DMS53 treated with DMSO at 0.1 percent for 48 hours (cell line): ENCODE measurements around the gene GAB3.
"Not testable (repeated sequence)": the region's sequence is repeated elsewhere in the genome, so short reads cannot be mapped to it uniquely, and the experiment has no call there.

ENCODE experiments used
- DNase-seq: peaks from one replicate; lab custom pipeline; 2025; ENCODE audit not compliant: unreplicated experiment; lab: John Stamatoyannopoulos, UW

The GAB3 gene

DNA sequence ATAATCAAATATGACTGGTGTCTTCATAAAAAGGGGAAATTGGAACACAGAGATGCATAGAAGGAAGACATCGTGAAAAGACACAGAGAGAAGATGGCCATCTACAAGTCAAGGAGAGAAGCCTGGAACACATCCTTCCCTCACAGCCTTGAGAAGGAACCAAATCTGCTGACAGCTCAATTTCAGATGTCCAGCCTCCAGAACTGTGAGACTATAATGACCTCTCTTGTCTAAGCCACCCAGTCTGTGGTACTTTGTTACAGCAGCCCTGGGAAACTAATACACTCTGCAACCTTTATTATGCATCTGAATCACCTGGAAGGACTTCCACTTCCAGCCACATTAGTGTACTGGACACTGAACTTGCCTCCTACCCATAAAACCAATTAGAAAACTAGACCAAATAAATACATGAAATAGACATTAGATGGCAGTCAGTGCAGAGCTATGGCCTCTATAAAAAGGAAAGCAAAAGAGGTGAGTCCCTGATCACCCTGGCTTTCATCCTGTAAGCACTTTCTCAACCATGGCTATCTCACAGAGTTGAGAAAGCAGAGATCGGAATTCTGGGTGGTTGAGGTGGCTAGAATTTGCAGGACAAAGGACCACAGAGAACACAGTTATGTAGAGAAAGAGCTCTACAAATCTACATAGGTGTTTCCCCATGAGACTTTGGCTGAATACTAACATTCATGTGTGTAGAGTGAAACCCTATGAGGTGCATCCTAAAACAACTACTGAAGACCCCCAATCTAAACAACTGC is 25.7 kb downstream of the GAB3 start:
- DNase-seq: no peak

DNA sequence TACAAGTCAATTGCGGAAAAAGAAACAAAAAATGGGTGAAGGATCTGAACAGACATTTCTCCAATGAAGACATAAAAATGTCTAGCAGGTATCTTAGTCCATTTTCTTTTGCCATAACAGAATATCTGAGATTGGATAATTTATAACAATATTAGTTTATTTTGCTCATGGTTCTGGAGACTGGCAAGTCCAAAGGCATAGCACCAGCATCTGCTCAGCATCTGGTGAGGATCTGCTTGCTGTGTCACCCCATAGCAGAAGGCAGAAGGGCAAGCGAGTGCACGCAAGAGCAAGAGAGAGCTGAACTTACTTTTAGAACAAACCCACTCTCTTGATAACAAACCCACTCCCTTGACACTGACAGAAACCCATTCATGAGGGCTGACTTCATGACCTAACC is 29.7 kb downstream of the GAB3 start:
- no peak for DNase-seq

DNA sequence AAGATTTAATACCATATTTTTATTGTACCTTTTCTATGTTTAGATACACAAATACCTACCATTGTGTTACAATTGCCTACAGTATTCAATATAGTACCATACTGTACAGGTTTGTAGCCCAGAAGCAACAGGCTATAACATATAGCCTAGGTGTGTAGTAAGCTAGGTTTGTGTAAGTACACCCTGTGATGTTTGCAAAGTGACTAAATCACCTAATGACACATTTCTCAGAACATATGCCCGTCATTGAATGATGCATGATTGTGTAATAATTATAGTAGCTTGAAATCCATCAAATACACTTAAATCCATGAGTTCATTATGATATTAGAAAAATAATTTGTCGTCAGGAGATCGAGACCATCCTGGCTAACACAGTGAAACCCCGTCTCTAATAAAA is 30.8 kb downstream of the GAB3 start:
- no peak for DNase-seq

DNA sequence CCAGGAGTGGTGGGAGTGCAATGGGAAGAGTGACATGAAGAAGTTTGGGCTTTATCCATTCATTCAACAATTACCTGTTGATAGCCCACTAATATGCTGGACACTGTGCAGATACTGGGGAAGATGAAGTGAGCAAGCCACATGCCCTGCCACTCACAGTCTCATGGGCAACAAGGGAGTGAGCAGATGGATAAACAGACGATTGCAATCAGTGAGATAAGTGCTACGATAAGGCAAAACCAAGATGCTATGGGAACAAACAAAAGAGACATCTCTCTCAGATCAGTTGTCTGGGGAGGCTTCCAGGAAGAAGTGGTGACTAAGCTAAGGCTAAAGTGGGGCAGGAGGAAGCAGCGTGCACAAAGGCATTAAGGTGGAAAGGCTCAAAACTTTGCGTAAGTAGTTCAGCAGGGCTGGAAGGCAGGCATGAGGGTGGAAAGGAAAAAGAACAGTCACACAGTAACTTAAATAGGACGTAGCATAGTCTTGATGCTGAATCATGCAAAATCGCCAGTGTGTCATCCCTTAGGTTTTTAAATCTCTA is 31.7 kb downstream of the GAB3 start:
- DNase-seq: no peak

DNA sequence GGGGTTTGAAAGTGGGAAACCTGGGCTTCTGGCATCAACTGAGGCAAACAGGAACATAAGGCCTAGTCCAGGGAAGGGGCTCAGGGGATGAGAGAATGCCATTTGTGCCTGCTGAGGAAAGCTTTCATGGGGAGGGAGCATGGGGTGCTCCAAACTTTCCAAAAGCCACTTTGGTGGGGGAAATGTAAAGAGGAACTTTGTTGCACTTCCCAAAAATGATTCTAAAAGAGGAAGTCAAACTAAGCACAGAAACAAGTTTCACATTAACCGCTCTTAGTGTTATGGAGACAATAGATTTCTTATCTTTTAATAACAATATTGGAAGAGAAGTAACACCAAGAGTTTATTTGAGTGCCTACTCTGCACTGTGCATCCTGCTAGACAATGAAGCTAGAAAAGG is 32.3 kb downstream of the GAB3 start:
- no peak for DNase-seq

DNA sequence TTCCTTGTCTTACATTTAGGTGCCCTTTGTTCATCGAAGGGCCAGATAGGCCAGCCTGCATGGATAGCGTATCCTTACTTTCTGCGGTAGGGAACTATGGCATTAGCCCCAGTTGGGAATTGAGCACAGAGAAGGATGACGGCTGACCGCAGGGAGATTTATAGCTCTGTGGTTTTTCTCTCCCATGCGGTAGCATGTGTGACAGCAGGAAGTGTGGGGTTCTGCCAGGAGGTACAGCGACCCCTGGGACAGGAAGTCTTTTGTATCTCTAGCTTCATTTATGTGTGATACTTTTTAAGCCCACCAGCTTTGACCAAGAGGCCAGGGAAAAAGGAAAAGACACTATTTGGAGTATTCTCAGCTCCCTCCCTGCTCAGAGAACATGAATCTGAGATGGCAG is 33.1 kb downstream of the GAB3 start:
- no peak for DNase-seq

DNA sequence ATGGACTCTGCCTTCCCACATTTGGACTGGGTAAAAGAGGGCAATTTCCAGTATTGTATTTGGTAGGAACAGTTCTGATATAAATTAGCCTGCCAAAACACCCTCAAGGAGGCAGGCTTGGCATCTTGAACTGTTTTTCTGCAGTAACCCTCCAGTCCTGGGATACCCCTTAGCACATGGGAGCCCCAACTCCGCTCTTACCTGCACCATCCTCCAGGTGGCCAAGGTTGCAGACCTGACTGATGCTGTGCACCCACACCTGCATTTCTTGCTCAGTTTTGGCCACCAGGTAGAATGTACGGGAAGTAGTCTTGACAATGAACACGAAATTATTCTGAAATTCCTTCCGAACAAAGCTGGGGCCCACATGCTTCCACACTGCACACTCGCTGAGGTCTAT is 35.1 kb downstream of the GAB3 start:
- DNase-seq: no peak

DNA sequence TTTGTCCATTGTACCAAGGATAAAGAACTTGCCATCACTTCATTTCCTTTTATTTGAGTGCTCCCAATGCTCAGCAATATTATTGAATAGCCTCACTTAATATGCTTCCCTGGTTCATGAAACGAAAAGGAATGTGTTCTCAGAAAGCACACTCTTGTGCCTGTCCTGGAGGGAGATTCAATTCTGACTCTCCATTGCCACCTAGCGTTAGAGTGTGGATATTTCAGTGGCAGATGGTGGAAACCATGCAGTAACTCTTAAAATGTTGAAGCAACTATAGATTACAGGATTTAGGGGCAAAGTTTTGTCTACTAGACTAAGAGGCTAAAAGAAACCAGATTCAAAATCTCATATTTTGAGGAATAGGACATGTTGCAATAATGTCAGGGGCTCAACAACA is 36.0 kb downstream of the GAB3 start:
- peak; percentile 41 for DNase-seq

DNA sequence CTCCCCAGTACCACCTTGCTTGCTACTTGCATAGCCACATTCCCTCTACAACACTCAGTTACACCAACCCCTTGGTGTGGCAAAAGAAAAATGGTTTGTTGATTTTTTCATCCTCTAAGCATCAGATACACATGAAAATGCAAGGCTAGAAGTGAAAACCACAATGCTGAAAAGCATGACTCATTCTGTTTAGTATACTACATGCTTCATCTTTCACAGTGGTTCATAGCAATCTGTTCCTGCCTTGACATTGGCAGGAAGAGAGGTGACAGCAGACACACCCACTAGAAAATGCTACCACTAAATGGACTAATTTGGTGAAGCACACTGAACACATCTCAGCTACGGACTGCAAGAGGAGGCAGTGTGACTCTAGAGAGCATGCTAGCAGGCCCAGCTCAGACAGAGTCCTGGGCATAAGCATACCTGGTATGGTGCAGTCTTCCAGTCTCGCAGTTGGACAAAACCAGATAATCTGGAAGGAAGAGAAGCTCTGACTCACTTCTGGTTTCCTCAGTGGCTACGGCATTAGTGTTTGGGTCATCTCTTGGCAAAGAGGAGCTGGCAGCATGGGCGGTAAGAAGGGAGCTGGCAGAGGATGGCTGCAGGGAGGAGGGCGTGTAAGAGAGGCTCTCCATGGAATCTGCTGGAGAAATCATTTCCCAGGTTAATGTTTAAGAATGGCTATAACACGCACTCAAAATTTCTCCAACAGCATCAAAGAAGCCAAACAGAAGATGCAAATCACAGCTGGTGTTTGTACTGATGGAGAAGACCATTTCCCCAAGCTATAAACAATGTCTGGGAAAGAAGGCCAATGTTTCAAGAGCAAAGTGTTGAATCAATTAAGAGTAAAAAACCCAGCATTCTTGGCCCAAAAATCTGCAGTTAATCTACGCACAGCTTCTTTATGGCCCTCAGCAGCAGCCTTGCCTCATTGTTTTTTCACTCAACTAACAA is 37.8 kb downstream of the GAB3 start:
- DNase-seq: no peak

DNA sequence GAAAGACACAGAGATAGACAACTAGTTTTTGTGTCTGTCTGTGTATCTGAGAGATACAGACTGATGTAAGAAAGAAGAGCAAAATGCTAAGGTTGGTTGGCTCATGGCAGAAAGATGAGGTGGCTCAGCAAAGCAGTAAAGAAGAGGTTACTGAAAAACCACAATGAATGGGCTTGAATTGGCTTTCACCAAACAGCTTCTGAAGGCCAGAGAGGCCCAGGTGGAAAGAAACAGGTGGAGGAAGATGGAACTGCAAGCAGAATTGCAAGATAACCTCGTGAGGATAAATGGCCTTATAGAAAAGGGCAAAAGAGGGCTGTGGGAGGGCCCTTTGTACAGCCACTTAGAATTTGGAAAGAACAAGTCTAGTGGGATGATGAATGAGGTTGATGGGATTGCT is 39.6 kb downstream of the GAB3 start:
- DNase-seq: no peak

DNA sequence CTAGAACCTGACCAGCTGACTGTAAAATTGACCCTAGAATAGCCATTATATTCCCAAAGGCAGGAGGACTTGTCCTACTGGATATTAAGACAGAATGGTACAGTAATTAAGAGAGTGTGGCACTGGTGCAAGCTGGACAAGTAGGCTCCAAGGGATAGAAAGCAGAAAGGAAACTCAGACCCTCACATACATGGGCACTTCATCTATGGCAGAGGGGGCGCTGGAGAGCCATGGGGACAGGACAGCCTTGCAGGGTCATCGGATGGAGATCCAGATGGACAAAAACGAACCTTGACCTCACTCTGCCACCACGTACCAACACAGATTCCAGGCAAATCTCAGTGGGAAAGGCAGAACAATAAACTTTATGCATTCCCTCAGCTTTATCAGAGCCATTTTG is 40.6 kb downstream of the GAB3 start:
- DNase-seq: no peak

DNA sequence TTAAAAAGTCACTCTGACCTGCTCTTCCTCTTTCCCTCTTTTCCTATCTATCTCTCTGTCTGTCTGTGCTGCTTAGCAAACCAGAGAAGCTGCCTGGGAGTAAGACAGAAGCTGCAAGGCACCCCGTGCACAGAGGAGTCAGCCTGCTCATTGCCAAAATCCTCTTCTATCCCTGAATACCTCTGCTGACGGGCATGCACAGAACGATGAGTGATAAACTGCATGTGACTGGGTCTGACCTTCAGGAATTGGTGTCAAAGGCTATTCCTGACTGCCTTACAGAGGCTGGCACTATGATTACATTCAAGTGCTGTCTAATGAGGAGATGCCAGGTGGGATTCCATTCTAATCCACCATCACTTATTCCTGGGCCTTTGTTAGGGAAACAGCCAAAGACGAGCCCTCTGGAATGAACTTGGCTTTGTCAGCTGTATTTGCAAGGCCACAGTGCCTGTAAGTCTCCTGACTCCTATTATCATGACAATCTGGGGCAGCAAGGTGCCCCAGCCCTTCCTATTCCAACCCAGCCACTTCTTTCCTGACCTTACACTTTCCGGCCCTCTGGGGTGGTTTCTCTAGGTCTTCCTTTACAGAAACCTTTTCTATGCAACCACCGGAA is 52.1 kb downstream of the GAB3 start:
- no peak for DNase-seq

DNA sequence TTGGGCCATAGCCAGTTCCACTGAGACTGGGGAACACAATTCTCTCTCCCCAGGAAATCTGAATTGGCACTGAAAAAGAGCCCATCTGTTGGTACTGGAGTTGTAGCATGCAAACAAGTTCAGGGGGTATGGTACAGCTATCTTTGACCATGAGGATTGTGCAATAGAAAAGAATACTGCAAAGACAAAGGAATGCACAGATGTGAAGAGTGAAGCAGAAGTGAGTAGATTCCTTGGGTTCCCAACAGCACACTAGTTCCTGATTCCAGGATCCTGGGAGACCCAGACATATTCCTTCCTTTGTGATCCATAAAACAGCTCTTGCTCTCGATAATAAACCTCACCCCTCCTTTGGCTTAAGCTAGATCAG is 54.2 kb downstream of the GAB3 start:
- no peak for DNase-seq

DNA sequence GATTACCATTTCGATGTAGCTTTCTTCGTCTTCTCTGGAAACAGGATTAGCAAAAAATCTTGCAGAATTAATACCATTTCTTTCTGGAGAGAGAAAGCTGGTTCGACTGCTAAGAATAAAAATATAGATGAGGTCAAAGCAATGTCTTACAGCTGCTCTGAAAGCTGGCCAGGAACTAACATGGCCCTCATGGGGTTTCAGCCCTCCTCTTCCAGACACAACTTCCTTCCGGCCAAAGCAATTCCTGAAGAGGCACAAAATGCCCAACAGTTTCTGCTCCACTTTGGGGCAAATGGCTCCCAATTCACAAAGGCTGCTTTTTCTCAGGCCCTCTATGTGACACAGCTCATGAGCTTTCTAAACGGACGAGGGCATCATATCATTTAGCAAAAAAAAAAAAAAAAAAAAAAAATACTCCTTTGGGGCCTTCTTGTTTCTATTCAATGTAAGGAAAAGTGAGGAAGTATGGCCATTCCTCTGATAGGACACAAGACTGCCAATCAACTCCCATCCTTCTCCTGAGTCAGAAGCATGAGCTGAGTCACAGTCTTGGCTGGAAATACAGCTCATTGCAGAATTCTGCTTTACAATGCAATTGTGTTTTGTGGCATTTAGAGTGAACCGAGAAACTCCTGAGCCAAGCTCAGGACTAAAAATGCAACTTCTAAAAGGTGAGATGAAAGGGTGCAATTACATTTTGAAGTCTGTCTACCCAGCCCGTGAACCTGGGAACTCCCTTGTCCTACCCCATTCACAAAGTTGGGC is 54.8 kb downstream of the GAB3 start:
- no peak for DNase-seq

DNA sequence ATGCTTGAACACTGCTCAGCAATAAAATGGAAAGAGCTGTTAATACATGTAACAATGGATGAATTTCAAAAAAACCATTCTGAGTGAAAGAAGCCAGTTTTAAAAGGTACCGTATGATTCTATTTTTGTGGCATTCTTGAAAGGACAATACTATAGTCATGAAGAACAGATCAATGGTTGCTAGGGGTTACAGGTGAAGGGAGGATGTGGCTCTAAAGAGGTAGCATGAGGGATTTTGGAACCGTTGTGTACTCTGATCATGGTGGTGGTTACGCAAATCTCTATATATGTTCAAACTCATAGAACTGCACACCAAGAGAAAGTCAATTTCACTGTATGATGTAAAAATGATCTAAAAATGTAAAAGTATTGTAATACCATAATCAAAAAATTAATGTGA is 57.5 kb downstream of the GAB3 start:
- DNase-seq: no peak

DNA sequence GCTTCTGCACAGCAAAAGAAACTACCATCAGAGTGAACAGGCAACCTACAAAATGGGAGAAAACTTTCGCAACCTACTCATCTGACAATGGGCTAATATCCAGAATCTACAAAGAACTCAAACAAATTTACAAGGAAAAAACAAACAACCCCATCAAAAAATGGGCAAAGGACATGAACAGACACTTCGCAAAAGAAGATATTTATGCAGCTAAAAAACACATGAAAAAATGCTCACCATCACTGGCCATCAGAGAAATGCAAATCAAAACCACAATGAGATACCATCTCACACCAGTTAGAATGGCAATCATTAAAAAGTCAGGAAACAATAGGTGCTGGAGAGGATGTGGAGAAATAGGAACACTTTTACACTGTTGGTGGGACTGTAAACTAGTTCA is 60.4 kb downstream of the GAB3 start:
- not testable (repeated sequence) for DNase-seq

DNA sequence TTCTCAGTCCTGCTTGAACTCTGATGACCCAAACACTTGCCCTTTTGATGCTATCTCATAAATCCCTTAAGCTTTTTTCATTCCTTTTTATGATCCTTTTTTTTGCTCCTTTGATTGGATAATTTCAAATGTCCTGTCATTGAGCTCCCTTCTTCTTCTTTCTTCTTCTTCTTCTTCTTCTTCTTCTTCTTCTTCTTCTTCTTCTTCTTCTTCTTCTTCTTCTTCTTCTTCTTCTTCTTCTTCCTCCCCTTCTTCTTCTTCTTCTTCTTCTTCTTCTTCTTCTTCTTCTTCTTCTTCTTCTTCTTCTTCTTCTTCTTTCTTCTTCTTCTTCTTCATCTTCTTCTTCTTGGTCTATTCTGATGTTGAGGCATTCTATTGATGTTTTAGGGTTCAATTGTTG is 78.8 kb downstream of the GAB3 start:
- DNase-seq: not testable (repeated sequence)

DNA sequence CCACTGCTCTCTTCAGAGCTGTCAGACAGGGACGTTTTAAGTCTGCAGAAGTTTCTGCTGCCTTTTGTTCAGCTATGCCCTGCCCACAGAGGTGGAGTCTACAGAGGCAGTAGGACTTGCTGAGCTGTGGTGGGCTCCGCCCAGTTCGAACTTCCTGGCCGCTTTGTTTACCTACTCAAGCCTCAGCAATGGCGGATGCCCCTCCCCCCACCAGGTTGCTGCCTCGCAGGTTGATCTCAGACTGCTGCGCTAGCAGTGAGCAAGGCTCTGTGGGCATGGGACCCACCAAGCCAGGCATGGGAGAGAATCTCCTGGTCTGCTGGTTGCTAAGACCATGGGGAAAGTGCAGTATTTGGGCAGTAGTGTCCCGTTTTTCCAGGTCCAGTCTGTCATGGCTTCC is 80.0 kb downstream of the GAB3 start:
- not testable (repeated sequence) for DNase-seq

DNA sequence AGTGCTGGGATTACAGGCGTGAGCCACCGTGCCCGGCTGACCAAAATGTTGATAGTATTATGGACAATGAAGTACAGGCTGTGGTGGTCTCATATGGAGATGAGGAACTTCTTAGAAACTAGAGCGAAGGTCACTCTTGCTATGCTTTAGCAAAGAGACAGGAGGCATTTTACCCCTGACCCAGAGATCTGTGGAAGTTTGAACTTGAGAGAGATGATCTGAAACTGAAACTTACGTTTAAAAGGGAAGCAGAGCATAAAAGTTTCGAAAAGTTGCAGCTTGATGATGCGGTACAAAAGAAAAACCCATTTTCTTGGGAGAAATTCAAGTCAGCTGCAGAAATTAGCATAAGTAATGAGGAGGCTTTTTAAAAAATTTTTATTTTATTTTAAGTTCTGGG is 89.0 kb downstream of the GAB3 start:
- no peak for DNase-seq

DNA sequence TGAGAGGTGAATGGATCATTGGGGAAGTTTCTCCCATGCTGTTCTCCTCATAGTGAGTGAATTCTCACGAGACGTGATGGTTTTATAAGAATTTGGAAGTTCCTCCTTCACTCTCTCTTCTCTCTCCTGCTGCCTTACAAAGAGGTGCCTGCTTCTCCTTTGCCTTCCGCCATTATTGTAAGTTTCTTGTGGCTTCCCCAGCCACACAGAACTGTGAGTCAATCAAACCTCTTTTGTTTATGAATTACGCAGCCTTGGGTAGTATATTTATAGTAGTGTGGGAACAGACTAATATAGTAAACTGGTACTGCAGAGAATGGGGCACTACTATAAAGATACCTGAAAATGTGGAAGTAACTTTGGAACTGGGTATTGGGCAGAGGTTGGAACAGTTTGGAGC is 89.7 kb downstream of the GAB3 start:
- DNase-seq: no peak

DNA sequence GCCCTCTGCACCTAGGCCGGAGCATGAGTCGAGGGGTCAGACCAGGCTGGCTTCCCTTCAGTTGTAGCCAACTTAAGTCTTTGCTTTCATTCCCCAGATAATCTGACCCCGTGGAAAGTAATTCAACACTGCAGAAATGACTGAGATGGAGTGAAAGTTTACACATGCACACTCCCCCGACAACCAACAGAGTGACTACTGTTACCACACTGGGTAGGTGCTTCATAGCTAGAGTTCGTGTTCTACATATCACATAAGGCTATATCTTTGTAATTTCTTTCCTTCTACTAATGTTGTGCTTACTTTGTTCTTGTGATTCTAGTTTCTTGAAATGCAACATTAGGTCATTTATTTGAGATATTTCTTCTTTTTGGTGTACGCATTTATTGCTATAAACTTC is 90.3 kb downstream of the GAB3 start:
- no peak for DNase-seq
